Fibroblast of lung (primary cell): Measurements from ENCODE around the gene SPEN. TPM values are rescaled to one million over a fixed set of nuclear protein-coding genes. Genes with fewer than 3 reads are reported as not detected.
"Not testable (repeated sequence)": the region's sequence is repeated elsewhere in the genome, so short reads cannot be mapped to it uniquely, and the experiment has no call there.

Experiments used
- DNase-seq, 2 donors: peaks; one replicate each; pipeline versions ENCODE4 v3.0.0 to v3.0.0-alpha.2; 2010; ENCODE audit warnings: low read depth in 2 of 2
- H2AFZ ChIP-seq: 2 replicates; pipeline ENCODE4 v1.5.1; 2012; ENCODE audit warnings: low read length, control low read depth, inconsistent platforms
- H3K27ac ChIP-seq: 2 replicates; pipeline ENCODE4 v1.5.1; 2011; ENCODE audit warnings: low read length, control low read depth; ENCODE audit not compliant: insufficient read depth
- H3K27me3 ChIP-seq: 2 replicates; pipeline ENCODE4 v1.5.1; 2011; ENCODE audit warnings: mild to moderate bottlenecking, low read length; ENCODE audit not compliant: control insufficient read depth, insufficient read depth
- H3K36me3 ChIP-seq: 2 replicates; pipeline ENCODE4 v1.5.1; 2011; ENCODE audit warnings: low read length; ENCODE audit not compliant: control insufficient read depth, insufficient read depth
- H3K4me1 ChIP-seq: 2 replicates; pipeline ENCODE4 v1.5.1; 2011; ENCODE audit warnings: low read length; ENCODE audit not compliant: control insufficient read depth, insufficient read depth; ENCODE audit errors: extremely low read depth
- H3K4me2 ChIP-seq: 2 replicates; pipeline ENCODE4 v1.5.1; 2011; ENCODE audit warnings: low read length, control low read depth; ENCODE audit not compliant: insufficient read depth; ENCODE audit errors: extremely low read depth
- H3K4me3 ChIP-seq, 4 experiments: fragments of 200-600 bp in 1 of 4; sonication (generic) in 1 of 4; replicated peaks in 1 of 4; 2 replicates each; pipeline ENCODE4 v1.5.1; 2011 to 2016; ENCODE audit warnings: low read length in 4 of 4, low read depth in 3 of 4, mild to moderate bottlenecking in 3 of 4, control low read depth in 2 of 4, inconsistent platforms in 1 of 4, mixed read lengths in 1 of 4; ENCODE audit not compliant: insufficient read depth in 1 of 4; ENCODE audit errors: control extremely low read depth in 1 of 4
- H3K79me2 ChIP-seq: 2 replicates; pipeline ENCODE4 v1.5.1; 2012; ENCODE audit warnings: mild to moderate bottlenecking, low read length, inconsistent platforms; ENCODE audit not compliant: control insufficient read depth, insufficient read depth
- H3K9ac ChIP-seq: 2 replicates; pipeline ENCODE4 v1.5.1; 2011; ENCODE audit warnings: mild to moderate bottlenecking, low read length, control low read depth; ENCODE audit not compliant: insufficient read depth
- H3K9me3 ChIP-seq: 2 replicates; pipeline ENCODE4 v1.5.1; 2012; ENCODE audit warnings: low read depth, low read length; ENCODE audit not compliant: control insufficient read depth, insufficient read depth
- H4K20me1 ChIP-seq: 2 replicates; pipeline ENCODE4 v1.5.1; 2011; ENCODE audit warnings: low read length; ENCODE audit not compliant: control insufficient read depth, insufficient read depth; ENCODE audit errors: extremely low read depth
- CTCF ChIP-seq, 2 donors: IDR thresholded peaks in 1 of 2; conservative IDR thresholded peaks in 1 of 2; 1 replicate in 1 of 2; 2 replicates in 1 of 2; pipeline ENCODE4 v1.5.1; 2011 to 2012; ENCODE audit warnings: low read length in 2 of 2, control low read depth in 1 of 2, inconsistent platforms in 1 of 2, low read depth in 1 of 2, mild to moderate bottlenecking in 1 of 2
- EZH2 ChIP-seq: IDR thresholded peaks from 2 replicates; pipeline ENCODE4 v1.5.1; 2012; ENCODE audit warnings: low read length, control low read depth, mild to moderate bottlenecking; ENCODE audit errors: missing control alignments
- polyA plus RNA-seq, 2 donors: library from polyadenylated mRNA; depleted of rRNA in 1 of 2; stranded (reverse) in 1 of 2; unstranded in 1 of 2; fragments of >200 nt; gene quantifications; 2 replicates each; pipeline ENCODE4 v1.2.1, GENCODE V29; 2011 to 2012; ENCODE audit warnings: missing spikeins in 1 of 2
- total RNA-seq: library from RNA; depleted of rRNA; stranded (reverse); fragments of >200 nt; gene quantifications from 2 replicates; pipeline ENCODE4 v1.2.1, GENCODE V29; 2014

The SPEN gene
- total and polyA plus RNA-seq, 2 donors (not counting 1 experiment from before 2014, with no cell fraction given): 5.1 to 11.9 TPM

- H3K4me1 ChIP-seq: peaks cover 3% of the 10 kb centered on the region
- H4K20me1 ChIP-seq: no peaks in the 10 kb centered on the region
- H3K27me3 ChIP-seq: no peaks in the 10 kb centered on the region
- H3K9me3 ChIP-seq: no peaks in the 10 kb centered on the region
- no peak overlapping the region for H3K27ac ChIP-seq
- DNase-seq: peak; percentile 43 to 95
- H2AFZ ChIP-seq: no peak overlapping the region
- H3K79me2 ChIP-seq: peaks cover 4% of the 10 kb centered on the region
- no peak overlapping the region for H3K9ac ChIP-seq
- no peak overlapping the region for H3K4me3 ChIP-seq
- H3K36me3 ChIP-seq: no peaks in the 10 kb centered on the region
- TF ChIP-seq CTCF (conservative IDR thresholded peaks at IDR 0.05 in 1 of 2, IDR thresholded peaks at IDR 0.05 in 1 of 2; ENCODE audit: low read depth in 1 of 2, low read length in 2 of 2): no peak
- TF ChIP-seq EZH2: no peak
- H3K4me2 ChIP-seq: no peak overlapping the region
Measured at GRCh38 chr1:15918962-15919715, 71.6 kb downstream of the SPEN start.

DNA sequence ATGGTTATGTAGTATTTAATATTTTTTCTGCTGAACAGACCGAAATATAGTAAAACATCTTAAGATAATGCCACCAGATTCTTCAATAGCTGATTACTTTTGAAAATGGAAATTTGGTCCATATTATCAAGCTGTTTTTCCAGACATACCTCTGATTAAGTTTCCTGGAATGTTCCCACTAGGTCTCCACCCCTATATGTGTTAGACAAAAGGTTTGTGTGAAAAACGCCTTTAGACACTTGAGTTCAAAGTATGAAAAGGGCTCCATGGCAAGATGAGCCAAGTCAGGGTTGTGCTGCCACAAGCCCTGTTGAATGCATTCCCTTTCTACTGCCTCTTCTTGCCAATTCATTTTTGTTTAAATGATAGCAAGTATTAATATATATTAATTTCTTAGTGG is 75.7 kb downstream of the SPEN start:
- no peak overlapping the region for H2AFZ ChIP-seq
- no peak for TF ChIP-seq EZH2
- peaks cover 2% of the 10 kb centered on the region for H3K36me3 ChIP-seq
- H3K9ac ChIP-seq: no peak overlapping the region
- no peak overlapping the region for H3K4me2 ChIP-seq
- no peak overlapping the region for H3K27ac ChIP-seq
- no peaks in the 10 kb centered on the region for H3K79me2 ChIP-seq
- H3K4me3 ChIP-seq: no peak overlapping the region
- H3K4me1 ChIP-seq: peaks cover 2% of the 10 kb centered on the region
- H4K20me1 ChIP-seq: no peaks in the 10 kb centered on the region
- peak; percentile 49 to 90 for DNase-seq
- H3K9me3 ChIP-seq: no peaks in the 10 kb centered on the region
- H3K27me3 ChIP-seq: no peaks in the 10 kb centered on the region

DNA sequence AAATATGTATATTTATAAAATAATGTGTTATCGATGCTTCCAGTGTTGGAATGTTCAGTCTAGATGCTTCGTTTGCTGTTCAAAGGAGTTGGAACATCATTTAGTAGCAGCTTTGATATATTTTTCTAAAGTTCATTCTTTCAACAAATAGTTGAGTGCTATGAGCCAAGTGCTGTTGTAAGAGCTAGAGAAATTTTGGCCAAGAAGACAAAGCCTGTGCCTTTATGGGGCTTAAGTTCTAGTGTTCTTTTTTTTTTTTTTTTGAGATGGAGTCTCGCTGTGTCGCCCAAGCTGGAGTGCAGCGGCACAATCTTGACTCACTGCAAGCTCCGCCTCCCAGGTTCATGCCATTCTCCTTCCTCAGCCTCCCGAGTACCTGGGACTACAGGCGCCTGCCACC is 78.9 kb downstream of the SPEN start:
- not testable (repeated sequence) for H3K9me3 ChIP-seq, H3K79me2 ChIP-seq, H3K27me3 ChIP-seq, H3K4me3 ChIP-seq, DNase-seq, H3K9ac ChIP-seq, H3K36me3 ChIP-seq, H2AFZ ChIP-seq, H3K27ac ChIP-seq, H3K4me1 ChIP-seq, H4K20me1 ChIP-seq, H3K4me2 ChIP-seq
